Measurements from ENCODE around the gene RYR1. TPM values are rescaled to one million over a fixed set of nuclear protein-coding genes. Genes with fewer than 3 reads are reported as not detected.

RYR1 gene
- total RNA-seq, 4 donors from 2014 or later: 0.82 to 1.6 (median 1.5) TPM

DNA sequence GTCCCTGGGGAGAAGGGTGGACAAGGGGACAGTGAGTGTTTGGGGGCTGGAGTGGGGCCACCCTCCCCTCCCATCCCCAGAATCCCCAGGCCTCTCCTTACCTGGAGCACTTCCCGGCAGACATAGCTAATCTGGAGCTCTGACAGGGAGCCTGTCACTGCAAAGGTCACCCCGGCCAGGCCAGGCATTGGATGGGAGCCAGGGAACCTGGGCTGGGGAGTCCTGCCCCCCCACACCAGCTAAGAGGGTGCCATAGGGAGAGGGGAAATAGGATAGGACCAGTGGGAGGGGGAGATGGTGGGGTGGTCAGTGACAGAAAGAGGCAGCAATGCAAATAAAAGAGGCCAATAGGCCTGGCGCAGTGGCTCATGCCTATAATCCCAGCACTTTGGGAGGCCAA lies 180.8 kb downstream of the RYR1 start:
- Histone ChIP-seq H3K4me1 (peaks cover 0 to 12% (median 7%) of the 10 kb centered on the region in 3 donors), H3K9me3 (no peaks in the 10 kb centered on the region), H3K27ac (no peak overlapping the region), H3K36me3 (no peaks in the 10 kb centered on the region), H3K4me3 (no peak overlapping the region), H3K27me3 (no peaks in the 10 kb centered on the region)
- TF ChIP-seq, protein P1, sequence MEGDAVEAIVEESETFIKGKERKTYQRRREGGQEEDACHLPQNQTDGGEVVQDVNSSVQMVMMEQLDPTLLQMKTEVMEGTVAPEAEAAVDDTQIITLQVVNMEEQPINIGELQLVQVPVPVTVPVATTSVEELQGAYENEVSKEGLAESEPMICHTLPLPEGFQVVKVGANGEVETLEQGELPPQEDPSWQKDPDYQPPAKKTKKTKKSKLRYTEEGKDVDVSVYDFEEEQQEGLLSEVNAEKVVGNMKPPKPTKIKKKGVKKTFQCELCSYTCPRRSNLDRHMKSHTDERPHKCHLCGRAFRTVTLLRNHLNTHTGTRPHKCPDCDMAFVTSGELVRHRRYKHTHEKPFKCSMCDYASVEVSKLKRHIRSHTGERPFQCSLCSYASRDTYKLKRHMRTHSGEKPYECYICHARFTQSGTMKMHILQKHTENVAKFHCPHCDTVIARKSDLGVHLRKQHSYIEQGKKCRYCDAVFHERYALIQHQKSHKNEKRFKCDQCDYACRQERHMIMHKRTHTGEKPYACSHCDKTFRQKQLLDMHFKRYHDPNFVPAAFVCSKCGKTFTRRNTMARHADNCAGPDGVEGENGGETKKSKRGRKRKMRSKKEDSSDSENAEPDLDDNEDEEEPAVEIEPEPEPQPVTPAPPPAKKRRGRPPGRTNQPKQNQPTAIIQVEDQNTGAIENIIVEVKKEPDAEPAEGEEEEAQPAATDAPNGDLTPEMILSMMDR (IDR thresholded peaks at IDR 0.05): no peak
- TF ChIP-seq POLR2AphosphoS5 (IDR thresholded peaks at IDR 0.05): no peak
- no peak for TF ChIP-seq POLR2A (IDR thresholded peaks at IDR 0.05)
- TF ChIP-seq EP300 (IDR thresholded peaks at IDR 0.05): no peak
- WGBS, 2 donors (ENCODE audit: low coverage in 1 of 2): 93% methylated on average over 2 of the region's 3 CpGs; no CpG with 5 or more reads in 1 of the 2 donors
- ATAC-seq: no peak

DNA sequence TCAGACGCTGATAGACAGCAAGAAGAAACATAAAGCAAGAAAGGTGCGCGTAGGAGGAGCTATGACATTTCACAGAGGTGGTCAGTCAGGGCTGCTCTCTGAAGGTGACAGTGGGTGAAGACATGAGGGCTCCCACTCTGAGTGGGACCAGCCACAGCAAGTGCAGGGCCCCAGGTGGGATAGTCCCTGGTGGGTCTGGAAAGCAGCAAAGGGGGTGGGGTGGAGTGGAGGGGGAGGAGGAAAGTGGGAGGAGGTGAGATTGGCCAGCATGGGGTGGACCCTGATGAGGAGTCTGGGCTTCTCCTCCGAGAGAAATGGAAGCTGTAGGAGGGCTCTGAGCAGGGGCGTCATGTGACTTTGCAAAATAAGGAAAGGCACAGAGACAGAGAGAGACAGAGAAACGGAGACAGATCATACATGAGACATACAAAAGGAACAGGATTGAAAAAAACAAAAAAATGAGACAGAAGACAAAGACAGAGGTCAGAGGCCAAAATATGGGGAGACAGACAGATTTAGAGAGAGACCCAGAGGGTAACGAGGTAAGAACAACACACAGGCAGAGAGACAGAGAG lies 181.6 kb downstream of the RYR1 start:
- no peak for TF ChIP-seq POLR2A (IDR thresholded peaks at IDR 0.05)
- H3K4me3 ChIP-seq: no peak overlapping the region
- 76 to 82% methylated on average over 4 to 5 of the region's 7 CpGs for WGBS, 2 donors (ENCODE audit: low coverage in 1 of 2)
- peaks cover 0 to under 1% of the 10 kb centered on the region in 2 donors for H3K36me3 ChIP-seq
- H3K9me3 ChIP-seq: no peaks in the 10 kb centered on the region
- no peak for ATAC-seq
- no peak overlapping the region for H3K27ac ChIP-seq
- peaks cover 3 to 19% (median 13%) of the 10 kb centered on the region in 3 donors for H3K4me1 ChIP-seq
- H3K27me3 ChIP-seq: no peaks in the 10 kb centered on the region

DNA sequence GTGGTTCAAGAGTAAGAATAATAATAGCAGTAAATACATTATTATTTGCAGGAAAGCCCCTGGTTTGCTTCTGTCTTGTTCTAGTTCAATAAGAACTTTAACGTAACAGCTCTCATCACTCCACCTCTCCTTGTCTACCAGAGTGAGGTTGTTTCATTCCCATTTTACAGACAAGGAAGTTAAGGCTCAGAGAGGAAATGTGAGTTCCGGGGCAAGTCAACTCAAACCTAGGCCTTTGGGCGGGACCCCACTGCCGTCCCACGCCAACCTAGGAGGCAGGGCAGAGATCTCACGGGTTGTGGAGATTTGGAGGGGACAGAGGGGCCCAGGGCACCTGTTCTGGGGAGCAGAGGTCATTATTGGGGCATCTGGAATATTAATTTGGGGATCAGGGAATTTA lies 182.8 kb downstream of the RYR1 start:
- TF ChIP-seq POLR2A (IDR thresholded peaks at IDR 0.05): no peak
- TF ChIP-seq, protein P1 (IDR thresholded peaks at IDR 0.05): no peak
- TF ChIP-seq POLR2AphosphoS5 (IDR thresholded peaks at IDR 0.05): no peak
- TF ChIP-seq EP300 (IDR thresholded peaks at IDR 0.05): no peak
- Histone ChIP-seq H3K27ac (no peak overlapping the region), H3K4me3 (no peak overlapping the region), H3K4me1 (peaks cover 3 to 30% (median 14%) of the 10 kb centered on the region in 3 donors), H3K27me3 (no peaks in the 10 kb centered on the region), H3K36me3 (peaks cover 0 to 13% of the 10 kb centered on the region in 2 donors), H3K9me3 (no peaks in the 10 kb centered on the region)
- ATAC-seq: no peak
- WGBS, 2 donors (ENCODE audit: low coverage in 1 of 2): 94 to 100% methylated on average over 1 to 6 of the region's 6 CpGs

DNA sequence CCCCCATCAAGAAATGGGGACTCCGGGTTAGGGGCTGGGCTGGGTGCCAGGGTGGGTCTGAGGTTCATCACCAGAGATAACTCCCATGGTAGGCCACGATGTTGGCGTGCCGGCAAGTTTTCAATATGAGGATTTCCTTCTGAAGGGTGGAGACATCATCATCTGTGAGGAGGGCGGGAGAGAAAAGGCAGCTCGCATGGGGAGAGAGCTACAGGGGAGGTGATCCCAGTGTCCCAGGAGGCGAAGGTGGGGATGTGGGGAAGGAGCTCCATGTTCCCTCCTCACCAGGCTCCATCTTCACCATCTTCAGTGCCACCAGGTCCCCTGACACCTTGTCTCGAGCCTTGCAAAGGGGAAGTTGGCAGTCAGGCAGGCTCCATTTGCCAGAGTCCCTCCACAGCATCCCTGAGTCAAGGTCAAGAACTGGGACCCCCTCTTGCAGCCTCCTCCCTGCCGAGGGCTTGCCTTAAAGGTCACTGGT lies 183.8 kb downstream of the RYR1 start:
- no peak for ATAC-seq
- Histone ChIP-seq H3K4me3 (peak overlapping the region in 1 of 2 donors; percentile 62), H3K4me1 (peaks cover 3 to 34% (median 14%) of the 10 kb centered on the region in 3 donors), H3K27ac (peak overlapping the region in 2 of 4 donors; percentile 84 to 91), H3K36me3 (peaks cover 0 to 23% of the 10 kb centered on the region in 2 donors), H3K27me3 (no peaks in the 10 kb centered on the region), H3K9me3 (no peaks in the 10 kb centered on the region)
- TF ChIP-seq, protein P1 (IDR thresholded peaks at IDR 0.05): no peak
- TF ChIP-seq POLR2AphosphoS5 (IDR thresholded peaks at IDR 0.05): no peak
- no peak for TF ChIP-seq POLR2A (IDR thresholded peaks at IDR 0.05)
- TF ChIP-seq EP300 (IDR thresholded peaks at IDR 0.05): no peak
- 68 to 81% methylated on average over 5 of the region's 9 CpGs for WGBS, 2 donors (ENCODE audit: low coverage in 1 of 2)

DNA sequence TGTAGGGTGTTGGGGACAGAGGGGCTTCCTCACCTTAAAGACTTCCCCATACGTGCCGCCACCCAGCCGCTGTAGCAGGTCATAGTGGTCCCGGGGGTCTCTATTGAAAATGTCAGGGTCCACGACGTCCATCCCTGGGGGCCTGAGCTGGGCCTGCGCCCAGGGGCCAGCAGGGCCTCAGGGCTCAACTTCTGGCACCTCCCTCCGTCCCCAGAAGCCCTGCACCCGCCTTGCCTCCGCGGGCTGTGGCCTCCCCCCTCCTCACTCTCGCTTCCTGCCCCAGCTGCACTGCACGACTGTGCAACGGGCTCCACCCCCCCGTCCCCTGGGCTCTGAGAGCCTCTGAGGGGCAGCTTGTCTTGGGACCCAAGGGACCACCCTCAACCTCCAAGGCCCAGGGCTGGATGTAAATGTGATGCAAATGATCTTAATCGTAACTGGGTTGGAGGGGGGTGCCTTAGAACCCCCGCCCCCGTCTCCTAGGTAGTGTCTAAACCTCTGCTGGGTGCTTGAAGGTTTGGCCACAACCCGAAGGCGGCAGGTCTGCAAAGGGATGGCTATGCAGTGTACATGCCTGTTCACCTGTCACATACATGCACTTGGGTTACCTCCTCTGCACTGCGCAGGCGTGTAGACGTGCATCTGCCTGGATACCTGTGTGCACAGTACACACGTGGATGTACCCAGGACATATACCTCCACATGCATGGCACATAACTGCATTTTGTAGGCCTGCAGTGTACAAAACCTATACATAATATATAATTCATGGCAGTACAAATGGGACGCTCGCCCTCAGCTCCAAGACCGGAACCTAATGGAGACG lies 184.5 kb downstream of the RYR1 start, which contains the start of gene MAP4K1:
Gene MAP4K1, minus strand, starts transcription at position 190 of the 826 bp plus-strand sequence. Its CDS starts 58 bp downstream, at position 132.
- peak within 1 kb of the TSS; percentile 46 to 62 for H3K4me3 ChIP-seq
- peaks cover 3 to 34% (median 14%) of the 10 kb centered on the region in 3 donors for H3K4me1 ChIP-seq
- TF ChIP-seq, protein P1 (IDR thresholded peaks at IDR 0.05): no peak
- no peak for TF ChIP-seq POLR2A (IDR thresholded peaks at IDR 0.05)
- no peak for TF ChIP-seq EP300 (IDR thresholded peaks at IDR 0.05)
- no peak for TF ChIP-seq POLR2AphosphoS5 (IDR thresholded peaks at IDR 0.05)
- peak; percentile 1 for ATAC-seq
- no CpG with 5 or more reads among the region's 28 CpGs for WGBS, 2 donors (ENCODE audit: low coverage in 1 of 2)
- no peaks in the 10 kb centered on the region for H3K9me3 ChIP-seq
- no peaks in the 10 kb centered on the region for H3K27me3 ChIP-seq
- H3K36me3 ChIP-seq: peaks cover 0 to 29% of the 10 kb centered on the region in 2 donors
- peak within 1 kb of the TSS; percentile 34 to 91 (median 84) for H3K27ac ChIP-seq

All from gastroesophageal sphincter (tissue), 4 donors.